Mesodermal cell (in vitro differentiated cells): ENCODE data around the gene VAMP2. TPM values are rescaled to one million over a fixed set of nuclear protein-coding genes. Genes with fewer than 3 reads are reported as not detected.

Experiments used
- H3K27ac ChIP-seq: 2 replicates; pipeline ENCODE4 v1.7.0; 2013; ENCODE audit warnings: mild to moderate bottlenecking, low read depth, low read length, moderate library complexity; ENCODE audit not compliant: severe bottlenecking
- H3K36me3 ChIP-seq: 2 replicates; pipeline ENCODE4 v1.7.1; 2013; ENCODE audit warnings: mild to moderate bottlenecking, low read length, moderate library complexity; ENCODE audit not compliant: control insufficient read depth, insufficient read depth
- H3K4me1 ChIP-seq: one replicate; pipeline ENCODE4 v1.7.1; 2013; ENCODE audit warnings: mild to moderate bottlenecking, low read length; ENCODE audit not compliant: insufficient read depth, control insufficient read depth, poor library complexity, severe bottlenecking
- H3K4me3 ChIP-seq: 2 replicates; pipeline ENCODE4 v1.7.0; 2013; ENCODE audit warnings: low read length, control low read depth, mild to moderate bottlenecking; ENCODE audit not compliant: insufficient read depth, poor library complexity, severe bottlenecking; ENCODE audit errors: extremely low read depth
- H3K9me3 ChIP-seq: 2 replicates; pipeline ENCODE4 v1.7.1; 2013; ENCODE audit warnings: mild to moderate bottlenecking, low read length, moderate library complexity; ENCODE audit not compliant: control insufficient read depth
- WGBS, 2 experiments: methylation state at CpG; one replicate each; pipeline ENCODE4 v1.1.5; 2013; ENCODE audit warnings: missing lambda C conversion rate in 2 of 2; ENCODE audit not compliant: insufficient coverage in 2 of 2; 5-methylcytosine and 5-hydroxymethylcytosine counted together
- polyA plus RNA-seq, 2 experiments: library from polyadenylated mRNA; stranded (reverse); fragments of 50-300 nt; gene quantifications; one replicate each; pipeline ENCODE4 v1.2.3, GENCODE V29; 2013

The VAMP2 gene
- polyA plus RNA-seq (2013, experiment 1 of 2), result 30.2 TPM
- 27.0 TPM for polyA plus RNA-seq (2013, experiment 2 of 2)

- Histone ChIP-seq H3K4me1 (peaks cover 34% of the 10 kb centered on the region), H3K9me3 (no peaks in the 10 kb centered on the region), H3K27ac (peak within 1 kb of the TSS; percentile 84), H3K4me3 (peak within 1 kb of the TSS; percentile 98), H3K36me3 (peaks cover 29% of the 10 kb centered on the region)
- WGBS, 2 experiments, result 1% methylated on average over 51 to 72 of the region's 75 CpGs
Measured at GRCh38 chr17:8162233-8162996, at the start of gene VAMP2. VAMP2 (minus strand) TSS chr17:8162948; CDS start chr17:8162879, 69 bp downstream.

- WGBS, 2 experiments, result 59 to 70% methylated on average over 14 of the region's 22 CpGs
Measured at GRCh38 chr17:8210761-8211458, 48.2 kb upstream of the VAMP2 start.

GRCh38 chr17:8209907-8210760 lies 47.4 kb upstream of the VAMP2 start, which contains the start of gene AURKB:
AURKB (minus strand) TSS chr17:8210575; CDS start chr17:8210224, 351 bp downstream.
- peak within 1 kb of the TSS; percentile 81 for H3K27ac ChIP-seq
- H3K36me3 ChIP-seq, result peaks cover 30% of the 10 kb centered on the region
- WGBS, 2 experiments, result 0% methylated on average over 34 to 39 of the region's 46 CpGs

More at GRCh38 chr17:8210761-8211458, 48.2 kb upstream of the VAMP2 start:
- Histone ChIP-seq H3K4me1 (peaks cover 4% of the 10 kb centered on the region), H3K9me3 (no peaks in the 10 kb centered on the region), H3K36me3 (peaks cover 22% of the 10 kb centered on the region), H3K27ac (peak overlapping the region; percentile 7), H3K4me3 (peak overlapping the region; percentile 69)

GRCh38 chr17:8206536-8206935 lies 43.8 kb upstream of the VAMP2 start:
- Histone ChIP-seq H3K4me3 (no peak overlapping the region), H3K36me3 (peaks cover 57% of the 10 kb centered on the region), H3K27ac (no peak overlapping the region), H3K9me3 (no peaks in the 10 kb centered on the region), H3K4me1 (peaks cover 4% of the 10 kb centered on the region)
- 97% methylated on average over 7 to 10 of the region's 12 CpGs for WGBS, 2 experiments

More at GRCh38 chr17:8209907-8210760, 47.4 kb upstream of the VAMP2 start, which contains the start of gene AURKB:
- peaks cover 4% of the 10 kb centered on the region for H3K4me1 ChIP-seq
- H3K9me3 ChIP-seq, result no peaks in the 10 kb centered on the region
- peak within 1 kb of the TSS; percentile 69 for H3K4me3 ChIP-seq

- Histone ChIP-seq H3K27ac (no peak overlapping the region), H3K4me1 (peaks cover 4% of the 10 kb centered on the region), H3K36me3 (peaks cover 64% of the 10 kb centered on the region), H3K4me3 (no peak overlapping the region), H3K9me3 (no peaks in the 10 kb centered on the region)
- WGBS, 2 experiments, result 84 to 91% methylated on average over 12 to 14 of the region's 19 CpGs
Measured at GRCh38 chr17:8204761-8205555, 42.2 kb upstream of the VAMP2 start.

- H3K9me3 ChIP-seq, result no peaks in the 10 kb centered on the region
- H3K4me1 ChIP-seq, result peaks cover 17% of the 10 kb centered on the region
- WGBS, 2 experiments, result 36 to 41% methylated on average over 8 to 10 of the region's 12 CpGs
- H3K27ac ChIP-seq, result peak overlapping the region; percentile 78
- H3K4me3 ChIP-seq, result peak overlapping the region; percentile 10
- H3K36me3 ChIP-seq, result no peaks in the 10 kb centered on the region
Measured at GRCh38 chr17:8192070-8192815, 29.5 kb upstream of the VAMP2 start.

GRCh38 chr17:8190506-8190905 lies 27.8 kb upstream of the VAMP2 start:
- H3K36me3 ChIP-seq, result no peaks in the 10 kb centered on the region
- no peak overlapping the region for H3K4me3 ChIP-seq
- H3K4me1 ChIP-seq, result peaks cover 17% of the 10 kb centered on the region
- 42 to 69% methylated on average over 3 to 5 of the region's 6 CpGs for WGBS, 2 experiments
- H3K27ac ChIP-seq, result no peak overlapping the region
- H3K9me3 ChIP-seq, result no peaks in the 10 kb centered on the region

GRCh38 chr17:8189711-8190477 lies 27.1 kb upstream of the VAMP2 start, which contains the start of gene BORCS6:
BORCS6 (minus strand) TSS chr17:8190180; CDS start chr17:8190140, 40 bp downstream.
- peak within 1 kb of the TSS; percentile 62 for H3K27ac ChIP-seq
- WGBS, 2 experiments, result 0% methylated on average over 59 to 70 of the region's 70 CpGs
- no peaks in the 10 kb centered on the region for H3K36me3 ChIP-seq
- H3K4me3 ChIP-seq, result peak within 1 kb of the TSS; percentile 85
- peaks cover 17% of the 10 kb centered on the region for H3K4me1 ChIP-seq
- H3K9me3 ChIP-seq, result no peaks in the 10 kb centered on the region
